Mammary epithelial cell (primary cell): ENCODE data around the gene NKG7.

ENCODE experiments used
- EZH2 ChIP-seq: IDR thresholded peaks from 2 replicates; pipeline ENCODE4 v1.6.1; 2012; ENCODE audit warnings: low read length, inconsistent platforms, borderline replicate concordance
- TF ChIP-seq, protein P1 (sequence below), 2 donors: IDR thresholded peaks in 1 of 2; conservative IDR thresholded peaks in 1 of 2; 2 replicates each; pipeline ENCODE4 v1.5.1; 2011 to 2012; ENCODE audit warnings: inconsistent platforms in 2 of 2, low read length in 2 of 2, mild to moderate bottlenecking in 2 of 2, control low read depth in 1 of 2, low read depth in 1 of 2; ENCODE audit not compliant: insufficient read depth in 1 of 2; ENCODE audit errors: extremely low read depth in 1 of 2

DNA sequence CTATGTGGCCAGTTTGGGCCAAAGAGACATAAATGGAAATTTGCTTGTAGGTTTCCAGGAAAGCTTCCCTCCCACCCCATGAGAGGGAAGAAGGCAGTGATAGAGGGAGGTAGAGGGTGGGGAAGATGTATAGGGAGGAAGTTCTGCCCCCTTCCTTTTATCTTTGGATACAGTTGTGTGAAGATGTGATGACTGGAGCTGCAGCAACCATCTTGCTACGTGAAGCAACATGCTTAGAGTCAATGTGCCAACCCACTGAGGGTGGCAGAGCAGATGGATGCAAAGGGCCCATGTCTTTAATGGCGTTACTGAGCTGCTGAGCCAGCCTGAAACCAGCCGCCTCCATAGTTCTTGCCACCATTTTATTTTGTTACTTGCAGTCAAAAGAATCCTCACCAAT, 41.3 kb downstream of the NKG7 start:
- no peak for TF ChIP-seq EZH2
- TF ChIP-seq, protein P1, sequence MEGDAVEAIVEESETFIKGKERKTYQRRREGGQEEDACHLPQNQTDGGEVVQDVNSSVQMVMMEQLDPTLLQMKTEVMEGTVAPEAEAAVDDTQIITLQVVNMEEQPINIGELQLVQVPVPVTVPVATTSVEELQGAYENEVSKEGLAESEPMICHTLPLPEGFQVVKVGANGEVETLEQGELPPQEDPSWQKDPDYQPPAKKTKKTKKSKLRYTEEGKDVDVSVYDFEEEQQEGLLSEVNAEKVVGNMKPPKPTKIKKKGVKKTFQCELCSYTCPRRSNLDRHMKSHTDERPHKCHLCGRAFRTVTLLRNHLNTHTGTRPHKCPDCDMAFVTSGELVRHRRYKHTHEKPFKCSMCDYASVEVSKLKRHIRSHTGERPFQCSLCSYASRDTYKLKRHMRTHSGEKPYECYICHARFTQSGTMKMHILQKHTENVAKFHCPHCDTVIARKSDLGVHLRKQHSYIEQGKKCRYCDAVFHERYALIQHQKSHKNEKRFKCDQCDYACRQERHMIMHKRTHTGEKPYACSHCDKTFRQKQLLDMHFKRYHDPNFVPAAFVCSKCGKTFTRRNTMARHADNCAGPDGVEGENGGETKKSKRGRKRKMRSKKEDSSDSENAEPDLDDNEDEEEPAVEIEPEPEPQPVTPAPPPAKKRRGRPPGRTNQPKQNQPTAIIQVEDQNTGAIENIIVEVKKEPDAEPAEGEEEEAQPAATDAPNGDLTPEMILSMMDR (conservative IDR thresholded peaks at IDR 0.05 in 1 of 2, IDR thresholded peaks at IDR 0.05 in 1 of 2; ENCODE audit: extremely low read depth in 1 of 2, insufficient read depth in 1 of 2, low read depth in 1 of 2, low read length in 2 of 2) = no peak
